Astrocyte (in vitro differentiated cells and primary cell): Measurements from ENCODE around the gene GFOD1. TPM values are rescaled to one million over a fixed set of nuclear protein-coding genes. Genes with fewer than 3 reads are reported as not detected.

Experiments
- DNase-seq: peaks from one replicate; pipeline ENCODE4 v3.0.0-alpha.2; 2010; ENCODE audit warnings: low read depth
- FAIRE-seq: peaks from 2 replicates; lab custom pipeline; 2011; peaks lifted over from hg19 to GRCh38; lab: Jason Lieb, UNC
- H2AFZ ChIP-seq: 2 replicates; pipeline ENCODE4 v1.6.0; 2012; ENCODE audit warnings: low read depth, low read length, inconsistent platforms
- H3K27ac ChIP-seq: 2 replicates; pipeline ENCODE4 v1.5.1; 2011; ENCODE audit warnings: low read depth, low read length, inconsistent platforms
- H3K27me3 ChIP-seq: 2 replicates; pipeline ENCODE4 v1.6.0; 2011; ENCODE audit warnings: low read length, inconsistent platforms; ENCODE audit not compliant: insufficient read depth
- H3K36me3 ChIP-seq: 2 replicates; pipeline ENCODE4 v1.5.1; 2011; ENCODE audit warnings: low read length, inconsistent platforms; ENCODE audit not compliant: insufficient read depth
- H3K4me1 ChIP-seq: 2 replicates; pipeline ENCODE4 v1.5.1; 2011; ENCODE audit warnings: low read length, inconsistent platforms; ENCODE audit not compliant: insufficient read depth
- H3K4me2 ChIP-seq: 2 replicates; pipeline ENCODE4 v1.6.0; 2012; ENCODE audit warnings: low read length, inconsistent platforms
- H3K4me3 ChIP-seq: 2 replicates; pipeline ENCODE4 v1.5.1; 2011; ENCODE audit warnings: low read depth, mild to moderate bottlenecking, low read length, inconsistent platforms; ENCODE audit not compliant: insufficient read depth
- H3K79me2 ChIP-seq: 2 replicates; pipeline ENCODE4 v1.6.0; 2012; ENCODE audit warnings: mild to moderate bottlenecking, low read length, inconsistent platforms; ENCODE audit not compliant: insufficient read depth
- H3K9ac ChIP-seq: 2 replicates; pipeline ENCODE4 v1.6.0; 2012; ENCODE audit warnings: mild to moderate bottlenecking, low read length, inconsistent platforms
- H3K9me3 ChIP-seq: 2 replicates; pipeline ENCODE4 v1.5.1; 2012; ENCODE audit warnings: low read depth, mild to moderate bottlenecking, low read length, inconsistent platforms; ENCODE audit not compliant: insufficient read depth
- H4K20me1 ChIP-seq: 2 replicates; pipeline ENCODE4 v1.6.0; 2012; ENCODE audit warnings: low read length, inconsistent platforms; ENCODE audit not compliant: insufficient read depth
- H3K27ac Mint-ChIP-seq: one replicate; pipeline ENCODE4 v1.8.0; 2021; ENCODE audit warnings: mild to moderate bottlenecking, mixed read lengths; ENCODE audit not compliant: unreplicated experiment
- H3K27me3 Mint-ChIP-seq: one replicate; pipeline ENCODE4 v1.8.0; 2021; ENCODE audit warnings: low read depth, mixed read lengths; ENCODE audit not compliant: unreplicated experiment
- H3K36me3 Mint-ChIP-seq: one replicate; pipeline ENCODE4 v1.8.0; 2021; ENCODE audit warnings: low read depth, mixed read lengths; ENCODE audit not compliant: unreplicated experiment
- H3K4me1 Mint-ChIP-seq: one replicate; pipeline ENCODE4 v1.8.0; 2021; ENCODE audit warnings: low read depth, mixed read lengths; ENCODE audit not compliant: unreplicated experiment
- H3K4me3 Mint-ChIP-seq: one replicate; pipeline ENCODE4 v1.8.0; 2021; ENCODE audit warnings: mild to moderate bottlenecking, moderate library complexity, mixed read lengths; ENCODE audit not compliant: unreplicated experiment
- H3K9me3 Mint-ChIP-seq: one replicate; pipeline ENCODE4 v1.8.0; 2021; ENCODE audit warnings: mild to moderate bottlenecking, mixed read lengths; ENCODE audit not compliant: unreplicated experiment
- EZH2 ChIP-seq: IDR thresholded peaks from 2 replicates; pipeline ENCODE4 v1.6.1; 2012; ENCODE audit warnings: mild to moderate bottlenecking, low read length, inconsistent platforms; ENCODE audit not compliant: insufficient read depth
- total RNA-seq: library from RNA; stranded (reverse); gene quantifications from 2 replicates; pipeline ENCODE4 v1.2.1, GENCODE V29; 2021
- TF ChIP-seq, protein P1 (sequence below): IDR thresholded peaks from 2 replicates; pipeline ENCODE4 v1.5.1; 2011; ENCODE audit warnings: low read depth, mild to moderate bottlenecking, inconsistent platforms, low read length, moderate library complexity; ENCODE audit not compliant: insufficient read depth

Gene GFOD1
- total RNA-seq, 1 donor from 2014 or later, result 10.8 TPM

DNA sequence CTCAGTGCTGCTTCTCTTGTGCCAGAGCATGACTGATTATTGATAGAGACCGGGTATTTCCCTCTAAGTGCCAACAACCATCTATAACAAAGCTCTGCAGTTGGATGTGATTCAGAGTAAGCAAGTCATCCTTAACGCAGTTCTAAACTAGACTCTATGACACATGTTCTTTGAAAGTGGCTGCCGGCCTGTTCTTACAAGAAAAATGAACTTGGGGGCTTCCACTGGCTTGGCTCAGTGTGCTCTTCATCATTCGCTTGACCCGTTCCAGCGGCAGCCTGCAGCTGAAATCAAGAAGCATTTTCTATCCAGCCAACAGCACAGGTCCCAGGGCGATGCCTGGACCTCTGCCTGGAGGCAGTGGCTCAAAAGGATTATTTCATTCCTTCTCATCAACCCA, 29.8 kb downstream of the GFOD1 start:
- no peak for FAIRE-seq
- H3K4me1 Mint-ChIP-seq, result peaks cover 32% of the 10 kb centered on the region

DNA sequence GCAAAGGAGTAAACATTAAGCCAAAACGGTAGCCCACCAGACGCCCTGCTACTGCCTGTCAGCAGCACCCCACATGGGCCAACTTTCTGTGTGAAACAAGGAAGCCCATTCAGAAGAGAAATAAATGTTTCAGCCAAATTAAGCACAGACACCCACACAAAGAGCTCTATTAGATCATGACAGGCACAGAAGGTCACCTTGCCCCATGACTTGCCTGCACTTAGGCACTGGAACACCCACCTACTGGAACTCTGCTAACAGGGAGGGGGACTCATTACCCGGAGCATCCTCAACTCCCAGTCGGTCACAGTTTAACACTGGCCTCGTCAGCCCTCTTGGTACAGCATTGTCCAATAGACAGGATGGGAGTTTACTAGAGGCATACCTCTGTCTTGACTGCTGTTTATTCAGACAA, 31.8 kb downstream of the GFOD1 start:
- no peaks in the 10 kb centered on the region for H3K9me3 Mint-ChIP-seq
- H3K27ac ChIP-seq, result no peak overlapping the region
- H3K4me1 ChIP-seq, result peaks cover 39% of the 10 kb centered on the region
- H3K4me3 Mint-ChIP-seq, result no peak overlapping the region
- H3K4me1 Mint-ChIP-seq, result peaks cover 27% of the 10 kb centered on the region
- FAIRE-seq, result no peak
- no peak overlapping the region for H3K4me3 ChIP-seq
- H3K9ac ChIP-seq, result no peak overlapping the region
- H2AFZ ChIP-seq, result no peak overlapping the region
- no peak for DNase-seq
- H3K36me3 ChIP-seq, result no peaks in the 10 kb centered on the region
- no peak overlapping the region for H3K4me2 ChIP-seq
- H3K27me3 ChIP-seq, result no peaks in the 10 kb centered on the region
- H3K36me3 Mint-ChIP-seq, result peaks cover 20% of the 10 kb centered on the region
- no peaks in the 10 kb centered on the region for H3K27me3 Mint-ChIP-seq
- H3K9me3 ChIP-seq, result no peaks in the 10 kb centered on the region
- no peaks in the 10 kb centered on the region for H3K79me2 ChIP-seq
- peaks cover 5% of the 10 kb centered on the region for H4K20me1 ChIP-seq
- no peak overlapping the region for H3K27ac Mint-ChIP-seq
- no peak for TF ChIP-seq EZH2
- TF ChIP-seq, protein P1, sequence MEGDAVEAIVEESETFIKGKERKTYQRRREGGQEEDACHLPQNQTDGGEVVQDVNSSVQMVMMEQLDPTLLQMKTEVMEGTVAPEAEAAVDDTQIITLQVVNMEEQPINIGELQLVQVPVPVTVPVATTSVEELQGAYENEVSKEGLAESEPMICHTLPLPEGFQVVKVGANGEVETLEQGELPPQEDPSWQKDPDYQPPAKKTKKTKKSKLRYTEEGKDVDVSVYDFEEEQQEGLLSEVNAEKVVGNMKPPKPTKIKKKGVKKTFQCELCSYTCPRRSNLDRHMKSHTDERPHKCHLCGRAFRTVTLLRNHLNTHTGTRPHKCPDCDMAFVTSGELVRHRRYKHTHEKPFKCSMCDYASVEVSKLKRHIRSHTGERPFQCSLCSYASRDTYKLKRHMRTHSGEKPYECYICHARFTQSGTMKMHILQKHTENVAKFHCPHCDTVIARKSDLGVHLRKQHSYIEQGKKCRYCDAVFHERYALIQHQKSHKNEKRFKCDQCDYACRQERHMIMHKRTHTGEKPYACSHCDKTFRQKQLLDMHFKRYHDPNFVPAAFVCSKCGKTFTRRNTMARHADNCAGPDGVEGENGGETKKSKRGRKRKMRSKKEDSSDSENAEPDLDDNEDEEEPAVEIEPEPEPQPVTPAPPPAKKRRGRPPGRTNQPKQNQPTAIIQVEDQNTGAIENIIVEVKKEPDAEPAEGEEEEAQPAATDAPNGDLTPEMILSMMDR, result no peak

More for the DNA sequence above, 29.8 kb downstream of the GFOD1 start:
- peaks cover 44% of the 10 kb centered on the region for H3K4me1 ChIP-seq
- DNase-seq, result peak; percentile 96
- peak overlapping the region; percentile 21 for H3K4me2 ChIP-seq
- H3K9me3 ChIP-seq, result no peaks in the 10 kb centered on the region
- no peaks in the 10 kb centered on the region for H3K79me2 ChIP-seq
- Mint-ChIP-seq H3K9me3 (no peaks in the 10 kb centered on the region), H3K36me3 (peaks cover 8% of the 10 kb centered on the region), H3K4me3 (no peak overlapping the region), H3K27ac (no peak overlapping the region), H3K27me3 (no peaks in the 10 kb centered on the region)
- H3K27me3 ChIP-seq, result no peaks in the 10 kb centered on the region
- no peak overlapping the region for H3K27ac ChIP-seq
- H3K36me3 ChIP-seq, result no peaks in the 10 kb centered on the region
- no peak overlapping the region for H3K4me3 ChIP-seq
- no peak for TF ChIP-seq EZH2
- TF ChIP-seq, protein P1, result no peak
- peaks cover 10% of the 10 kb centered on the region for H4K20me1 ChIP-seq
- H2AFZ ChIP-seq, result no peak overlapping the region
- H3K9ac ChIP-seq, result no peak overlapping the region

DNA sequence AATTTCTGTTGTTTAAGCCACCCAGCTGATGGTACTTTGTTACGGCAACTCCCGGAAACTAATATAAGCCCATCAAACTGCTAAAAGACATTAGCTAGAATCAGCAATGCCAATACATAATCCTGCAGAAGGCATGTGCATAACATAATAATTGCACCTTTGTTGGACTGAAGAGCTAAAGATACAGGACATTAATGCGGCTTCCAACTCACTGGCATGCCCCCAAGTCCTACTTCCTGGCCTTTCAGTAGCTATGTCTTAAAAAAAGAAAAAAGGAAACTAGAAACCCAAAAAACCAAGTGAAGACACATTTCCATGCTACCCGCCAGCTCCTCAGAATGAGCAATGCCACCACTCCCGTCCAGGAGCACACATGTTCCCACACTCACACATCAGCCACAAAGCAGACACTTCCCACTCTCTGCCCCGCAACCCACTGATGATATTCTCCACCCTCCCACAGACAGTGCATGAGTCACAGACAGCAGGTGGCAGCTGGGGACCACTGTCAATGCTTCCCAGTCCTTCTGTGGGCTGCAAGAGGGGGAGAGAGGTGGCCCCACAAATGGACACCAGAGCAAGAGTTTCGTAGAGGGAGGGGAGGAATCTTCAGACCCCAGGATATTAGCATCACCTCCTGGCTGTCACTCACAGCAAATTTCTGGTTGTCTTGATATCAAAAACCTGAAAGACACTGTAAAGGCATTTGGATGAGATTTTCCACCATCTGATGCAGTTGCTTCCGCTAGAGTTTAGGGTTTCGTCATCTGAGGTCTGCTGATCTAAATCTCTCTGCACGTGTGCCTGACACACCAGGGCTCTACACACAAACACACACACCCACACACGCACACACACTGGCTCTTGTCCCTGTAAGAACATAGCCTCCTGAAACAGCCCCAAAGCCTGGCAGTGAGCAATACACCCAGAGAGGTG, 32.8 kb downstream of the GFOD1 start:
- TF ChIP-seq EZH2, result no peak
- TF ChIP-seq, protein P1, result no peak

More for the DNA sequence above, 32.8 kb downstream of the GFOD1 start:
- Histone ChIP-seq H4K20me1 (peaks cover 5% of the 10 kb centered on the region), H3K27ac (no peak overlapping the region), H3K79me2 (no peaks in the 10 kb centered on the region), H3K9me3 (no peaks in the 10 kb centered on the region), H3K9ac (peak overlapping the region; percentile 2), H3K4me1 (peaks cover 39% of the 10 kb centered on the region), H3K4me2 (peak overlapping the region; percentile 49), H3K36me3 (no peaks in the 10 kb centered on the region), H3K27me3 (no peaks in the 10 kb centered on the region), H2AFZ (no peak overlapping the region), H3K4me3 (no peak overlapping the region)
- Mint-ChIP-seq H3K4me3 (peak overlapping the region; percentile 7), H3K27ac (peak overlapping the region; percentile 74), H3K9me3 (no peaks in the 10 kb centered on the region), H3K27me3 (no peaks in the 10 kb centered on the region), H3K4me1 (peaks cover 27% of the 10 kb centered on the region), H3K36me3 (peaks cover 24% of the 10 kb centered on the region)
- peak; percentile 75 for DNase-seq
- FAIRE-seq, result no peak
